CD14-positive monocyte (primary cell): ENCODE data around the gene EREG. TPM values are rescaled to one million over a fixed set of nuclear protein-coding genes. Genes with fewer than 3 reads are reported as not detected.

Source experiments
- DNase-seq, 3 donors: peaks; one replicate each; pipeline ENCODE4 v3.0.0-alpha.2; 2011 to 2022
- H2AFZ ChIP-seq: 2 replicates; pipeline ENCODE4 v1.6.0; 2012; ENCODE audit warnings: mild to moderate bottlenecking, low read depth, low read length, inconsistent platforms; ENCODE audit not compliant: insufficient read depth, poor library complexity, severe bottlenecking
- H3K27ac ChIP-seq, 2 donors: 1 replicate in 1 of 2; 2 replicates in 1 of 2; pipeline ENCODE4 v1.5.1; 2012 to 2013; ENCODE audit warnings: low read length in 2 of 2, control low read depth in 1 of 2, inconsistent platforms in 1 of 2, low read depth in 1 of 2, mild to moderate bottlenecking in 1 of 2
- H3K27me3 ChIP-seq, 2 donors: one replicate each; pipeline versions ENCODE4 v1.6.0 to v1.6.1; 2011 to 2013; ENCODE audit warnings: low read length in 2 of 2; ENCODE audit not compliant: control insufficient read depth in 2 of 2, insufficient read depth in 2 of 2
- H3K36me3 ChIP-seq, 2 donors: replicated peaks in 1 of 2; 1 replicate in 1 of 2; 2 replicates in 1 of 2; pipeline versions ENCODE4 v1.5.1 to v1.6.1; 2012 to 2013; ENCODE audit warnings: low read length in 2 of 2, control low read depth in 1 of 2, inconsistent platforms in 1 of 2, mild to moderate bottlenecking in 1 of 2; ENCODE audit not compliant: insufficient read depth in 2 of 2, control insufficient read depth in 1 of 2
- H3K4me1 ChIP-seq, 2 donors: 1 replicate in 1 of 2; 2 replicates in 1 of 2; pipeline versions ENCODE4 v1.5.1 to v1.6.1; 2012 to 2013; ENCODE audit warnings: low read length in 2 of 2, control low read depth in 1 of 2, inconsistent platforms in 1 of 2, mild to moderate bottlenecking in 1 of 2, moderate library complexity in 1 of 2; ENCODE audit not compliant: insufficient read depth in 2 of 2, control insufficient read depth in 1 of 2
- H3K4me2 ChIP-seq: replicated peaks from 2 replicates; pipeline ENCODE3; 2012; ENCODE audit warnings: low read length, moderate library complexity, mild to moderate bottlenecking; ENCODE audit not compliant: poor library complexity, severe bottlenecking; ENCODE audit errors: extremely low read depth
- H3K4me3 ChIP-seq, 3 experiments: fragments of 200-600 bp in 1 of 3; sonication (generic) in 1 of 3; replicated peaks in 1 of 3; 1 replicate in 2 of 3; 2 replicates in 1 of 3; pipeline ENCODE4 v1.5.1; 2011 to 2013; ENCODE audit warnings: low read length in 3 of 3, mild to moderate bottlenecking in 3 of 3, control low read depth in 2 of 3, low read depth in 2 of 3, inconsistent platforms in 1 of 3, moderate library complexity in 1 of 3
- H3K79me2 ChIP-seq: 2 replicates; pipeline ENCODE4 v1.6.0; 2012; ENCODE audit warnings: mild to moderate bottlenecking, control low read depth, inconsistent platforms, low read length, moderate library complexity; ENCODE audit not compliant: insufficient read depth
- H3K9ac ChIP-seq: 2 replicates; pipeline ENCODE4 v1.6.0; 2017; ENCODE audit warnings: low read length, mild to moderate bottlenecking; ENCODE audit not compliant: insufficient read depth, poor library complexity, severe bottlenecking
- H3K9me3 ChIP-seq, 2 donors: replicated peaks in 1 of 2; 1 replicate in 1 of 2; 2 replicates in 1 of 2; pipeline versions ENCODE4 v1.5.1 to v1.6.1; 2012 to 2013; ENCODE audit warnings: low read length in 2 of 2, control low read depth in 1 of 2; ENCODE audit not compliant: control insufficient read depth in 1 of 2, insufficient read depth in 1 of 2
- H4K20me1 ChIP-seq: 2 replicates; pipeline ENCODE4 v1.6.0; 2012; ENCODE audit warnings: mild to moderate bottlenecking, low read length, control low read depth, moderate library complexity; ENCODE audit not compliant: insufficient read depth
- H3K27ac Mint-ChIP-seq, 7 donors: one replicate each; pipeline ENCODE4 v1.8.0; 2020; ENCODE audit warnings: mild to moderate bottlenecking in 7 of 7, mixed read lengths in 7 of 7, moderate library complexity in 6 of 7, inconsistent platforms in 2 of 7
- H3K27me3 Mint-ChIP-seq, 3 donors: one replicate each; pipeline ENCODE4 v1.8.0; 2021 to 2022; ENCODE audit warnings: low read depth in 3 of 3, mild to moderate bottlenecking in 3 of 3, mixed read lengths in 3 of 3, moderate library complexity in 3 of 3, inconsistent platforms in 1 of 3
- H3K36me3 Mint-ChIP-seq, 2 donors: one replicate each; pipeline ENCODE4 v1.8.0; 2020; ENCODE audit warnings: mixed read lengths in 2 of 2, inconsistent platforms in 1 of 2, mild to moderate bottlenecking in 1 of 2
- H3K4me1 Mint-ChIP-seq: one replicate; pipeline ENCODE4 v1.8.0; 2020; ENCODE audit warnings: mild to moderate bottlenecking, mixed read lengths
- H3K4me3 Mint-ChIP-seq, 2 donors: one replicate each; pipeline ENCODE4 v1.8.0; 2020; ENCODE audit warnings: mild to moderate bottlenecking in 2 of 2, mixed read lengths in 2 of 2, moderate library complexity in 1 of 2
- H3K9me3 Mint-ChIP-seq, 7 donors: one replicate each; pipeline ENCODE4 v1.8.0; 2020 to 2022; ENCODE audit warnings: mixed read lengths in 7 of 7, mild to moderate bottlenecking in 6 of 7, moderate library complexity in 6 of 7, inconsistent platforms in 2 of 7
- CTCF ChIP-seq: fragments of 200-600 bp; IDR thresholded peaks from one replicate; pipeline ENCODE4 v1.8.0; 2022; ENCODE audit warnings: antibody characterized with exemption, mild to moderate bottlenecking
- WGBS: methylation state at CpG from one replicate; pipeline ENCODE4 v1.1.5; 2013; ENCODE audit warnings: missing lambda C conversion rate; ENCODE audit not compliant: insufficient coverage; 5-methylcytosine and 5-hydroxymethylcytosine counted together
- intact Hi-C, 2 donors: fragments of 100-400 bp; cut with micrococcal nuclease; formaldehyde crosslinking; loops; one replicate each; pipeline versions ENCODE4 v1.15.0 to v1.15.1; 2023
- polyA plus RNA-seq, 3 donors: library from polyadenylated mRNA; depleted of rRNA in 1 of 3; unstranded in 2 of 3; stranded (reverse) in 1 of 3; fragments of 300-500 nt in 2 of 3; fragments of >200 nt in 1 of 3; fragmentation: Illumina TruSeq in 2 of 3; gene quantifications; 1 replicate in 2 of 3; 2 replicates in 1 of 3; pipeline ENCODE4 v1.2.3, GENCODE V29; 2012 to 2021

EREG gene
- polyA plus RNA-seq, 3 donors = 2.7 to 17.2 (median 8.2) TPM

- no peak for TF ChIP-seq CTCF
- H3K9ac ChIP-seq = no peak overlapping the region
- H3K36me3 Mint-ChIP-seq = no peaks in the 10 kb centered on the region
- no peaks in the 10 kb centered on the region for H3K27me3 ChIP-seq
- no peaks in the 10 kb centered on the region for H3K79me2 ChIP-seq
- no peaks in the 10 kb centered on the region for H3K9me3 Mint-ChIP-seq
- no peaks in the 10 kb centered on the region for H3K36me3 ChIP-seq
- no peak for DNase-seq
- H3K27ac ChIP-seq = no peak overlapping the region
- no peak overlapping the region for H3K4me3 ChIP-seq
- H3K4me2 ChIP-seq = no peak overlapping the region
- no peaks in the 10 kb centered on the region for H3K9me3 ChIP-seq
- H3K27me3 Mint-ChIP-seq = peaks cover 0 to 4% (median 0%) of the 10 kb centered on the region in 3 donors
- intact Hi-C loops = no loop called here
- no peaks in the 10 kb centered on the region for H3K4me1 ChIP-seq
- H4K20me1 ChIP-seq = no peaks in the 10 kb centered on the region
- no peak overlapping the region for H3K4me3 Mint-ChIP-seq
- no peak overlapping the region for H2AFZ ChIP-seq
- H3K27ac Mint-ChIP-seq = no peak overlapping the region
- no peaks in the 10 kb centered on the region for H3K4me1 Mint-ChIP-seq
These were observed 42.9 kb downstream of the EREG start for GRCh38 chr4:74407891-74408290.

GRCh38 chr4:74408639-74409038 lies 43.7 kb downstream of the EREG start:
- H4K20me1 ChIP-seq = no peaks in the 10 kb centered on the region
- DNase-seq = no peak
- no peak overlapping the region for H3K27ac Mint-ChIP-seq
- H3K36me3 ChIP-seq = no peaks in the 10 kb centered on the region
- H3K27ac ChIP-seq = no peak overlapping the region
- intact Hi-C loops = no loop called here
- no peaks in the 10 kb centered on the region for H3K4me1 Mint-ChIP-seq
- H3K9me3 ChIP-seq = no peaks in the 10 kb centered on the region
- H3K27me3 ChIP-seq = no peaks in the 10 kb centered on the region
- no peak overlapping the region for H3K4me2 ChIP-seq
- H2AFZ ChIP-seq = no peak overlapping the region
- no peak for TF ChIP-seq CTCF
- H3K79me2 ChIP-seq = no peaks in the 10 kb centered on the region
- peaks cover 0 to 2% (median 0%) of the 10 kb centered on the region in 3 donors for H3K27me3 Mint-ChIP-seq
- no peaks in the 10 kb centered on the region for H3K4me1 ChIP-seq
- no peak overlapping the region for H3K4me3 Mint-ChIP-seq
- no CpG with 5 or more reads among the region's 3 CpGs for WGBS
- no peaks in the 10 kb centered on the region for H3K36me3 Mint-ChIP-seq
- no peak overlapping the region for H3K4me3 ChIP-seq
- peaks cover 0 to 2% (median 0%) of the 10 kb centered on the region in 7 donors for H3K9me3 Mint-ChIP-seq
- H3K9ac ChIP-seq = no peak overlapping the region
